Measurements from ENCODE around the gene ESPNL. TPM values are rescaled to one million over a fixed set of nuclear protein-coding genes. Genes with fewer than 3 reads are reported as not detected.

Gene ESPNL
- total and polyA plus RNA-seq, 4 donors = 0.08 to 0.59 (median 0.35) TPM

DNA sequence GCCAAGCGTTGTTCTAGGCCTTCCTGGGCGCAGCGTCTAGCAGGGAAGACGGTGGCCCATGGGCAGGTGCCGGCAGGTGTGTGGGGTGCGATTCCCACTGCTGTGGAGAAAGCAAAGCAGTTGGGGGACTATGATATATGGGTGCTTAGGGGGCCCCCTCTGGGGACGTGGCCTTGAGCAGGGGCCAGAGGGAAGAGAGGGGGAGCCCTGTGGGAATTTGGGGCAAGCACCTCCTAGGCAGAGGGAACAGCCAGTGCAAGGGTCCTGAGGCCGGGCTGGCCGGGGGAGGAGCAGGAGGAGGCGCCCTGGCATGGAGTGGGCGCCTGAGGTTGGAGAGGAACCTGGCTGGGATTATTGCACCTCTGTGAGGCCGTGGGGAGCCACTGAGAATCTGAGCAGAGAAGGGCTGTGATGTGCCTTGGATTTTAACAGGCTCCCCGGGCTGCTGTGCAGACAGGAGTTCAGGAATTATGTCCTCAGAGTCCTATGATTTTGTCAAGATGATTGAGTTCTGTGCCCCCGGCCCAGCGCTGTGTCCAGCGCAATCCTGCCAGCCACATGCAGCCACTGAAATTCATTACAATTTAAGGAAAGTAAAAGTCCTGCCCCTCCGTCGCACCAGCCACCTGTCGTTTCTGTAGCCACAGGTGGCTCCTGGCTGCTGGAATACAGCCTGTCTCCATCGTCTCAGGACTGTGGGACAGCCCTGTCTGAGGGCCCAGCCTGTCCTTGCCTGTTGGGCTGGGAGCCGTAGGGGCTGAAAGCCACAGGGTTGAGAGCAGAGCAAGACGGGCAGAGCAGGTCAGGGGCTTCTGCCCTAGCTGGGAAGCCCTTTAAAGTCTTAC, 29.2 kb downstream of the ESPNL start:
- no peak for DNase-seq (ENCODE audit: low spot score)
- Histone ChIP-seq H3K36me3 (ENCODE audit: control insufficient read depth in 4 of 4, insufficient read depth in 3 of 4, low read depth in 1 of 4, low read length in 3 of 4) (no peaks in the 10 kb centered on the region), H3K4me1 (ENCODE audit: control insufficient read depth in 4 of 4, insufficient read depth in 4 of 4, low read length in 3 of 4) (no peaks in the 10 kb centered on the region), H3K4me3 (ENCODE audit: low read depth in 1 of 3, low read length in 3 of 3) (no peak overlapping the region), H3K9ac (ENCODE audit: low read depth in 1 of 2, low read length in 2 of 2) (no peak overlapping the region), H3K27me3 (ENCODE audit: control insufficient read depth in 4 of 4, insufficient read depth in 4 of 4, low read length in 3 of 4) (no peaks in the 10 kb centered on the region), H3K27ac (ENCODE audit: low read depth in 1 of 2, low read length in 2 of 2) (no peak overlapping the region), H3K9me3 (ENCODE audit: control insufficient read depth in 4 of 4, low read length in 3 of 4) (no peaks in the 10 kb centered on the region)
- TF ChIP-seq EGR1 (IDR thresholded peaks at IDR 0.05; ENCODE audit: low read depth in 2 of 2) (no peak), TAF1 (conservative IDR thresholded peaks at IDR 0.05) (no peak), YY1 (IDR thresholded peaks at IDR 0.05) (no peak), HNF4A (conservative IDR thresholded peaks at IDR 0.05) (no peak), GABPA (IDR thresholded peaks at IDR 0.05 in 1 of 2, conservative IDR thresholded peaks at IDR 0.05 in 1 of 2) (no peak), FOXA1 (IDR thresholded peaks at IDR 0.05) (no peak), RAD21 (IDR thresholded peaks at IDR 0.05) (no peak), RXRA (IDR thresholded peaks at IDR 0.05) (no peak), FOXA2 (IDR thresholded peaks at IDR 0.05) (no peak)
- TF ChIP-seq, protein P1, sequence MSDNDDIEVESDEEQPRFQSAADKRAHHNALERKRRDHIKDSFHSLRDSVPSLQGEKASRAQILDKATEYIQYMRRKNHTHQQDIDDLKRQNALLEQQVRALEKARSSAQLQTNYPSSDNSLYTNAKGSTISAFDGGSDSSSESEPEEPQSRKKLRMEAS (IDR thresholded peaks at IDR 0.05) = no peak
- TF ChIP-seq, protein P2, sequence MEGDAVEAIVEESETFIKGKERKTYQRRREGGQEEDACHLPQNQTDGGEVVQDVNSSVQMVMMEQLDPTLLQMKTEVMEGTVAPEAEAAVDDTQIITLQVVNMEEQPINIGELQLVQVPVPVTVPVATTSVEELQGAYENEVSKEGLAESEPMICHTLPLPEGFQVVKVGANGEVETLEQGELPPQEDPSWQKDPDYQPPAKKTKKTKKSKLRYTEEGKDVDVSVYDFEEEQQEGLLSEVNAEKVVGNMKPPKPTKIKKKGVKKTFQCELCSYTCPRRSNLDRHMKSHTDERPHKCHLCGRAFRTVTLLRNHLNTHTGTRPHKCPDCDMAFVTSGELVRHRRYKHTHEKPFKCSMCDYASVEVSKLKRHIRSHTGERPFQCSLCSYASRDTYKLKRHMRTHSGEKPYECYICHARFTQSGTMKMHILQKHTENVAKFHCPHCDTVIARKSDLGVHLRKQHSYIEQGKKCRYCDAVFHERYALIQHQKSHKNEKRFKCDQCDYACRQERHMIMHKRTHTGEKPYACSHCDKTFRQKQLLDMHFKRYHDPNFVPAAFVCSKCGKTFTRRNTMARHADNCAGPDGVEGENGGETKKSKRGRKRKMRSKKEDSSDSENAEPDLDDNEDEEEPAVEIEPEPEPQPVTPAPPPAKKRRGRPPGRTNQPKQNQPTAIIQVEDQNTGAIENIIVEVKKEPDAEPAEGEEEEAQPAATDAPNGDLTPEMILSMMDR (IDR thresholded peaks at IDR 0.05; ENCODE audit: low read depth, low read length, missing input control) = no peak
- TF ChIP-seq, protein P3, sequence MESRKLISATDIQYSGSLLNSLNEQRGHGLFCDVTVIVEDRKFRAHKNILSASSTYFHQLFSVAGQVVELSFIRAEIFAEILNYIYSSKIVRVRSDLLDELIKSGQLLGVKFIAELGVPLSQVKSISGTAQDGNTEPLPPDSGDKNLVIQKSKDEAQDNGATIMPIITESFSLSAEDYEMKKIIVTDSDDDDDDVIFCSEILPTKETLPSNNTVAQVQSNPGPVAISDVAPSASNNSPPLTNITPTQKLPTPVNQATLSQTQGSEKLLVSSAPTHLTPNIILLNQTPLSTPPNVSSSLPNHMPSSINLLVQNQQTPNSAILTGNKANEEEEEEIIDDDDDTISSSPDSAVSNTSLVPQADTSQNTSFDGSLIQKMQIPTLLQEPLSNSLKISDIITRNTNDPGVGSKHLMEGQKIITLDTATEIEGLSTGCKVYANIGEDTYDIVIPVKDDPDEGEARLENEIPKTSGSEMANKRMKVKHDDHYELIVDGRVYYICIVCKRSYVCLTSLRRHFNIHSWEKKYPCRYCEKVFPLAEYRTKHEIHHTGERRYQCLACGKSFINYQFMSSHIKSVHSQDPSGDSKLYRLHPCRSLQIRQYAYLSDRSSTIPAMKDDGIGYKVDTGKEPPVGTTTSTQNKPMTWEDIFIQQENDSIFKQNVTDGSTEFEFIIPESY (IDR thresholded peaks at IDR 0.05) = no peak
- TF ChIP-seq, protein P4, sequence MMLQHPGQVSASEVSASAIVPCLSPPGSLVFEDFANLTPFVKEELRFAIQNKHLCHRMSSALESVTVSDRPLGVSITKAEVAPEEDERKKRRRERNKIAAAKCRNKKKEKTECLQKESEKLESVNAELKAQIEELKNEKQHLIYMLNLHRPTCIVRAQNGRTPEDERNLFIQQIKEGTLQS (IDR thresholded peaks at IDR 0.05) = no peak
- TF ChIP-seq, protein P5, sequence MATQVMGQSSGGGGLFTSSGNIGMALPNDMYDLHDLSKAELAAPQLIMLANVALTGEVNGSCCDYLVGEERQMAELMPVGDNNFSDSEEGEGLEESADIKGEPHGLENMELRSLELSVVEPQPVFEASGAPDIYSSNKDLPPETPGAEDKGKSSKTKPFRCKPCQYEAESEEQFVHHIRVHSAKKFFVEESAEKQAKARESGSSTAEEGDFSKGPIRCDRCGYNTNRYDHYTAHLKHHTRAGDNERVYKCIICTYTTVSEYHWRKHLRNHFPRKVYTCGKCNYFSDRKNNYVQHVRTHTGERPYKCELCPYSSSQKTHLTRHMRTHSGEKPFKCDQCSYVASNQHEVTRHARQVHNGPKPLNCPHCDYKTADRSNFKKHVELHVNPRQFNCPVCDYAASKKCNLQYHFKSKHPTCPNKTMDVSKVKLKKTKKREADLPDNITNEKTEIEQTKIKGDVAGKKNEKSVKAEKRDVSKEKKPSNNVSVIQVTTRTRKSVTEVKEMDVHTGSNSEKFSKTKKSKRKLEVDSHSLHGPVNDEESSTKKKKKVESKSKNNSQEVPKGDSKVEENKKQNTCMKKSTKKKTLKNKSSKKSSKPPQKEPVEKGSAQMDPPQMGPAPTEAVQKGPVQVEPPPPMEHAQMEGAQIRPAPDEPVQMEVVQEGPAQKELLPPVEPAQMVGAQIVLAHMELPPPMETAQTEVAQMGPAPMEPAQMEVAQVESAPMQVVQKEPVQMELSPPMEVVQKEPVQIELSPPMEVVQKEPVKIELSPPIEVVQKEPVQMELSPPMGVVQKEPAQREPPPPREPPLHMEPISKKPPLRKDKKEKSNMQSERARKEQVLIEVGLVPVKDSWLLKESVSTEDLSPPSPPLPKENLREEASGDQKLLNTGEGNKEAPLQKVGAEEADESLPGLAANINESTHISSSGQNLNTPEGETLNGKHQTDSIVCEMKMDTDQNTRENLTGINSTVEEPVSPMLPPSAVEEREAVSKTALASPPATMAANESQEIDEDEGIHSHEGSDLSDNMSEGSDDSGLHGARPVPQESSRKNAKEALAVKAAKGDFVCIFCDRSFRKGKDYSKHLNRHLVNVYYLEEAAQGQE (IDR thresholded peaks at IDR 0.05) = no peak
- 94% methylated on average over 22 of the region's 22 CpGs for WGBS
